ENCODE measurements around the gene KMT2D.
"Not testable (repeated sequence)": the region's sequence is repeated elsewhere in the genome, so short reads cannot be mapped to it uniquely, and the experiment has no call there.

KMT2D gene

DNA sequence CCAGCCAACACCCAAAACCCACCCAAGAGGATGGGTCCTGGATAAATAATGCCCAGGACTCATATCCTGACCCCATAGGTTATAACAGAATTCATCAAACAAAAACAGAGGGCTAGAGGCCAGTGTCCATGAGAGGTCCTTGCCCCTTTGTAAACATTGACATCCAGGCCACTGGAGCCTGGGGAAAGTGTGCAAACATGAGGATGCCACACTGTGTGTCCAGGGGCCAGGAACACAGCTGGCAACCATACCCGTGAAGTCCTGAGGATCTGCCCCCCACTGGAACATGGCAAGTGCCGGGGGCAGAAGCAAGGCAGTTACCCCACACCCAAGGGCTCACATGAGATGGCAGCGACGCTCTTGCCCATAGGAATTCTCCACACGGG lies 4.2 kb upstream of the KMT2D start:
- no peak overlapping the region for H3K4me3 ChIP-seq (ENCODE audit: low read length)
- peaks cover 23% of the 10 kb centered on the region for H3K79me2 ChIP-seq (ENCODE audit: low read length)
- H3K4me1 ChIP-seq (ENCODE audit: low read length) = peaks cover 10% of the 10 kb centered on the region
- TF ChIP-seq, protein P1, sequence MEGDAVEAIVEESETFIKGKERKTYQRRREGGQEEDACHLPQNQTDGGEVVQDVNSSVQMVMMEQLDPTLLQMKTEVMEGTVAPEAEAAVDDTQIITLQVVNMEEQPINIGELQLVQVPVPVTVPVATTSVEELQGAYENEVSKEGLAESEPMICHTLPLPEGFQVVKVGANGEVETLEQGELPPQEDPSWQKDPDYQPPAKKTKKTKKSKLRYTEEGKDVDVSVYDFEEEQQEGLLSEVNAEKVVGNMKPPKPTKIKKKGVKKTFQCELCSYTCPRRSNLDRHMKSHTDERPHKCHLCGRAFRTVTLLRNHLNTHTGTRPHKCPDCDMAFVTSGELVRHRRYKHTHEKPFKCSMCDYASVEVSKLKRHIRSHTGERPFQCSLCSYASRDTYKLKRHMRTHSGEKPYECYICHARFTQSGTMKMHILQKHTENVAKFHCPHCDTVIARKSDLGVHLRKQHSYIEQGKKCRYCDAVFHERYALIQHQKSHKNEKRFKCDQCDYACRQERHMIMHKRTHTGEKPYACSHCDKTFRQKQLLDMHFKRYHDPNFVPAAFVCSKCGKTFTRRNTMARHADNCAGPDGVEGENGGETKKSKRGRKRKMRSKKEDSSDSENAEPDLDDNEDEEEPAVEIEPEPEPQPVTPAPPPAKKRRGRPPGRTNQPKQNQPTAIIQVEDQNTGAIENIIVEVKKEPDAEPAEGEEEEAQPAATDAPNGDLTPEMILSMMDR (IDR thresholded peaks at IDR 0.05; ENCODE audit: low read depth, low read length) = no peak
- TF ChIP-seq EZH2phosphoT487 (IDR thresholded peaks at IDR 0.05; ENCODE audit: low read depth) = no peak
- H3K9ac ChIP-seq (ENCODE audit: low read length) = no peak overlapping the region
- H3K27ac ChIP-seq (ENCODE audit: low read length) = no peak overlapping the region
- H3K9me3 ChIP-seq (ENCODE audit: insufficient read depth, low read length) = no peaks in the 10 kb centered on the region
- no peaks in the 10 kb centered on the region for H4K20me1 ChIP-seq (ENCODE audit: insufficient read depth, low read length)
- no peak overlapping the region for H3K4me2 ChIP-seq (ENCODE audit: low read length)
- H3K27me3 ChIP-seq (ENCODE audit: low read depth, low read length) = no peaks in the 10 kb centered on the region
- H3K36me3 ChIP-seq (replicated peaks; ENCODE audit: low read depth, low read length) = no peaks in the 10 kb centered on the region
- no peak overlapping the region for H2AFZ ChIP-seq (ENCODE audit: low read depth, low read length)

- peaks cover 46% of the 10 kb centered on the region for H3K79me2 ChIP-seq (ENCODE audit: low read length)
- not testable (repeated sequence) for H3K9me3 ChIP-seq (ENCODE audit: insufficient read depth, low read length); H3K9ac ChIP-seq (ENCODE audit: low read length); H3K36me3 ChIP-seq (replicated peaks; ENCODE audit: low read depth, low read length); H3K27me3 ChIP-seq (ENCODE audit: low read depth, low read length); H2AFZ ChIP-seq (ENCODE audit: low read depth, low read length); H3K27ac ChIP-seq (ENCODE audit: low read length); H3K4me3 ChIP-seq (ENCODE audit: low read length)
- peaks cover 24% of the 10 kb centered on the region for H3K4me1 ChIP-seq (ENCODE audit: low read length)
- H4K20me1 ChIP-seq (ENCODE audit: insufficient read depth, low read length) = peaks cover 26% of the 10 kb centered on the region
- peak overlapping the region; percentile 97; the same call in 1 of the 2 replicates for H3K4me2 ChIP-seq (ENCODE audit: low read length)
Observed at GRCh38 chr12:49061916-49062315, 1.3 kb upstream of the KMT2D start.

DNA sequence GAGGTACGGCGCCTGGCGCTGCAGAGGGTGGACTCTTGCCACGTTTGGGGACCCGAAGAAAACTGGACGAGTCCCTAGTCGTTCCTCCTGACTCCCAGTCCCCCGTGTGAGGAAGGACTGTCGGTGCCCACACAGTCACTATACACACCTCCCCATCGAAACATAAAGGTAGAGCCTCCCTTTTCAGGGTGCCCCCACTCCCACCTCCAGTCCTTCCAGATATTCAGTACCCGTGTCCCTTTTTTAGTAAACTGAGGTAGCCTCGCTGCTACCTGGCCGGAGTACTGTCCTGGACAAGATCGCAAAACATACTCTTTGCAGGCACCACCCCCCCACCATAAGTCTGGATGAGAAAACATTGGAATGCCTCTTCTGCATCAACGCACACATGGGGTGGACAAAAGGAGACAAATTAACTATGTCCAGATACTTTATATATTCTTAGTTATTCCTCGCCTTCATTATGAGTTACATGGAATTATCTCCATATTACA lies 610 bp upstream of the KMT2D start:
- Histone ChIP-seq H2AFZ (ENCODE audit: low read depth, low read length) (peak overlapping the region; percentile 97), H3K9ac (ENCODE audit: low read length) (peak overlapping the region; percentile 93), H3K9me3 (ENCODE audit: insufficient read depth, low read length) (no peaks in the 10 kb centered on the region), H4K20me1 (ENCODE audit: insufficient read depth, low read length) (peaks cover 34% of the 10 kb centered on the region), H3K4me3 (ENCODE audit: low read length) (peak overlapping the region; percentile 96), H3K4me1 (ENCODE audit: low read length) (peaks cover 31% of the 10 kb centered on the region), H3K79me2 (ENCODE audit: low read length) (peaks cover 53% of the 10 kb centered on the region), H3K36me3 (replicated peaks; ENCODE audit: low read depth, low read length) (peaks cover 3% of the 10 kb centered on the region), H3K4me2 (ENCODE audit: low read length) (peak overlapping the region; percentile 97), H3K27me3 (ENCODE audit: low read depth, low read length) (no peaks in the 10 kb centered on the region), H3K27ac (ENCODE audit: low read length) (peak overlapping the region; percentile 74)
- TF ChIP-seq, protein P1 (IDR thresholded peaks at IDR 0.05; ENCODE audit: low read depth, low read length) = no peak
- TF ChIP-seq EZH2phosphoT487 (IDR thresholded peaks at IDR 0.05; ENCODE audit: low read depth) = no peak

- no peak overlapping the region for H2AFZ ChIP-seq (ENCODE audit: low read depth, low read length)
- H3K9ac ChIP-seq (ENCODE audit: low read length) = peak overlapping the region; percentile 93
- H3K27me3 ChIP-seq (ENCODE audit: low read depth, low read length) = no peaks in the 10 kb centered on the region
- H3K9me3 ChIP-seq (ENCODE audit: insufficient read depth, low read length) = no peaks in the 10 kb centered on the region
- H4K20me1 ChIP-seq (ENCODE audit: insufficient read depth, low read length) = peaks cover 50% of the 10 kb centered on the region
- peak overlapping the region; percentile 97 for H3K4me2 ChIP-seq (ENCODE audit: low read length)
- H3K27ac ChIP-seq (ENCODE audit: low read length) = peak overlapping the region; percentile 74
- peaks cover 10% of the 10 kb centered on the region for H3K36me3 ChIP-seq (replicated peaks; ENCODE audit: low read depth, low read length)
- no peak for TF ChIP-seq EZH2phosphoT487 (IDR thresholded peaks at IDR 0.05; ENCODE audit: low read depth)
- TF ChIP-seq, protein P1 (IDR thresholded peaks at IDR 0.05; ENCODE audit: low read depth, low read length) = no peak
- peak overlapping the region; percentile 96 for H3K4me3 ChIP-seq (ENCODE audit: low read length)
- H3K79me2 ChIP-seq (ENCODE audit: low read length) = peaks cover 69% of the 10 kb centered on the region
- peaks cover 38% of the 10 kb centered on the region for H3K4me1 ChIP-seq (ENCODE audit: low read length)
Observed at GRCh38 chr12:49059299-49060171, 1.1 kb downstream of the KMT2D start.

All from OCI-LY3 (cell line).